KBM-7 (cell line): ENCODE results near the gene MUS81.

Source experiments
- DNase-seq: peaks from one replicate; pipeline ENCODE4 v3.0.0-alpha.2; 2015
- in situ Hi-C: fragments of 300-500 bp; cut with MboI; formaldehyde crosslinking; loops from 2 replicates; pipeline ENCODE4 v1.14.3; 2020; ENCODE audit warnings: low sequenced_read_pairs, low pct_unique_long_range_greater_than_20kb, mixed read lengths

MUS81 gene

GRCh38 chr11:65870307-65870658 is 10.1 kb downstream of the MUS81 start:
- DNase-seq = no peak
- in situ Hi-C loops = no loop called here

- in situ Hi-C loops = no loop called here
These were observed 10.8 kb downstream of the MUS81 start for GRCh38 chr11:65870706-65871681.

DNA sequence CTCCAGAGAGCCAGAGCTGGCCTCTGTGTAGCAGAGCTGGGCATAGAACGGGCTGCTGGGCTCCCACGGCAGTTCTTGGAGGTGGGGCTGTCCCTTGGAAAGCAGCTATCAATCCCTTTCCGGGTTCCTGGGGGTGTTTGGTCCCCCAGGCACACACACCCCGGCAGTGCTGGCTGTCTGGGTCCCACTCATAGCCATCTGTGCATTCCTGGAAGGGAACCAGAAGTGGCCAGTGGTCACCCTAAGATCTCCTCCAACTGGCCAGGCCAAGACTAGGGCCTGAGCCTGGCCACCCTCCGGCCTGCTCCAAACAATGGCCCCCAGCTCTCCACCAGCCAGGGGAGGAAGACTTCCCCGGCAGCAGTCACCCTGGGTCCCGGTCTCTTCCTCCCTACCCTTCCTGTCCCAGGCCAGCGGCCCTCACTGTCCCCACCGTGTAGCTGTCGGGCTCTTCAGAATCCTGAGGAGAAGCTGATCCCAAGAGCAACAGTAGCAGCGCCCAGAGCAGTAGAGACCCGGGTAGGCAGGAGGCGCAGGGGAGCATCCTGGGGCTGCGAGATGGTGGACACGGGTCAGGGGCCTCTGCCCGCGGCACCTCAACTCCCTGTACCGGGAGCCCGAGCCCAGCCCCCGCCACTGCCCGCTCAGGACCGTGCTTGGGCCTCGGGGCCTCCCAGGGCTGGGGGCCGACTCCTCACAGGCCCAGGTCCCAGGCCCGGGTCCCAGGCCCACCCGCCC is 11.7 kb downstream of the MUS81 start:
- no peak for DNase-seq
- in situ Hi-C loops = no loop called here

More at GRCh38 chr11:65870706-65871681, 10.8 kb downstream of the MUS81 start:
- DNase-seq = peak; percentile 70

- DNase-seq = no peak
- in situ Hi-C loops = no loop called here
These were observed 12.5 kb downstream of the MUS81 start, which contains the start of gene EFEMP2 for GRCh38 chr11:65872586-65873317. TSS of gene EFEMP2 (minus strand) at chr11:65872800. CDS start at chr11:65872354, 446 bp downstream.

GRCh38 chr11:65873318-65874156 is 13.3 kb downstream of the MUS81 start:
- peak; percentile 90 for DNase-seq
- in situ Hi-C loops = no loop called here

- no peak for DNase-seq
- in situ Hi-C loops = no loop called here
These were observed 19.4 kb downstream of the MUS81 start, which contains the start of gene CTSW for GRCh38 chr11:65879617-65880016. TSS of gene CTSW (plus strand) at chr11:65879837. CDS start at chr11:65879855, 18 bp downstream.

GRCh38 chr11:65880027-65880426 is 19.8 kb downstream of the MUS81 start:
- DNase-seq = no peak
- in situ Hi-C loops = no loop called here

DNA sequence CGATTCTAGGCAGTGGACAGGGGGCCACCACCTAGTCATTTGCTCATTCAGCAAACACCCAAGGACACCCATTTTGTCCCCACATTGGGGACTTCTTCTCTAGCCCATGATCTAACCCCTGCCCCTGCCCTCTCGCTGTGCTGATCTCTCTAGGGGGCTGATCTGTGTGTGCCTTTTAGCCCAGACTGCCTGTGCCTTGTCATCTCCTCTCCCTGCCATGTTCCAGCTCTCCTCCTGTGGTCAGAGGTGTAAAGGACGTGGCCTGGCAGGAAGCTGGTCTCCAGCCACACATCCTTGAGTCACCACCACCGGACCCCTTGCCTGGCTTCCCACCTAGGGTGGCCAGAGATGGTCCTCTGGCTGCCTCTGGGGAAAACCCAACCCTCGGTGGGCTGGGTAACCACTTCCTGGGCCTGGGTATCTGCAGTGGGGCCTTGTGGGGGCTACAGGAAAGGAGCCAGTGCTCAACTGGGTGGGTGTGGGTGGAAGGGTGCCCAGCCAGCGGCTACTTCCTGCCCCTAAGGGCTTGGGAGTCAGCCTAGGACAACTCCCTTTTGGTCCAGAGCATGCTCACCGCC is 20.7 kb downstream of the MUS81 start:
- in situ Hi-C loops = no loop called here
- DNase-seq = no peak

DNA sequence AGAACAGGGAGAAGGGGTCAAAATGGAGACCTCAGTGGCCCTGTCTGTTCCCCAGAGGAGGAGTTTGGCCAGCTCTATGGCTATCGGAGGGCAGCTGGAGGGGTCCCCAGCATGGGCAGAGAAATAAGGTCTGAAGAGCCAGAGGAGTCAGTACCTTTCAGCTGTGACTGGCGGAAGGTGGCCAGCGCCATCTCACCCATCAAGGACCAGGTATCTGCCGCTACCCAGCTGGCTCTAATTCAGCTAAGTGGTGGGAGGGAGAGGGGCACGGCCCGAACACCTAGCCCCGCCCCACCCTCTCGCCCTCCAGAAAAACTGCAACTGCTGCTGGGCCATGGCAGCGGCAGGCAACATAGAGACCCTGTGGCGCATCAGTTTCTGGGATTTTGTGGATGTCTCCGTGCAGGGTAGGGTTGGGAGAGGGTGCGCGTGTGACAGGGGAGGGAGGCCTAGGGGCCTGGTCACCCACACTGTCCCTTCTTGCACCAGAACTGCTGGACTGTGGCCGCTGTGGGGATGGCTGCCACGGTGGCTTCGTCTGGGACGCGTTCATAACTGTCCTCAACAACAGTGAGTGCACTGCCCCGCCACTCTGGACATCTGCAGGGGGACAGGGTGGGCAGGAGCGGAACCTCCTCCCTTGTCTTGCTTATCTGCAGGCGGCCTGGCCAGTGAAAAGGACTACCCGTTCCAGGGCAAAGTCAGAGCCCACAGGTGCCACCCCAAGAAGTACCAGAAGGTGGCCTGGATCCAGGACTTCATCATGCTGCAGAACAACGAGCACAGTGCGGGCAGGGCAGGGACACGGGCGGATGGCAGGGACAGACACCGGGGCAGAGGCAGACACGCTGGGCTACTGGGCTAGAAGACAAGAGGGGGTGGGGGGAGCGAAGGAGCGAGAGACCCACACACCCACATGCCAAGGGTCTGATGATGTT is 22.2 kb downstream of the MUS81 start:
- in situ Hi-C loops = no loop called here
- no peak for DNase-seq

- in situ Hi-C loops = no loop called here
- no peak for DNase-seq
These were observed 23.0 kb downstream of the MUS81 start for GRCh38 chr11:65883058-65883761.

DNA sequence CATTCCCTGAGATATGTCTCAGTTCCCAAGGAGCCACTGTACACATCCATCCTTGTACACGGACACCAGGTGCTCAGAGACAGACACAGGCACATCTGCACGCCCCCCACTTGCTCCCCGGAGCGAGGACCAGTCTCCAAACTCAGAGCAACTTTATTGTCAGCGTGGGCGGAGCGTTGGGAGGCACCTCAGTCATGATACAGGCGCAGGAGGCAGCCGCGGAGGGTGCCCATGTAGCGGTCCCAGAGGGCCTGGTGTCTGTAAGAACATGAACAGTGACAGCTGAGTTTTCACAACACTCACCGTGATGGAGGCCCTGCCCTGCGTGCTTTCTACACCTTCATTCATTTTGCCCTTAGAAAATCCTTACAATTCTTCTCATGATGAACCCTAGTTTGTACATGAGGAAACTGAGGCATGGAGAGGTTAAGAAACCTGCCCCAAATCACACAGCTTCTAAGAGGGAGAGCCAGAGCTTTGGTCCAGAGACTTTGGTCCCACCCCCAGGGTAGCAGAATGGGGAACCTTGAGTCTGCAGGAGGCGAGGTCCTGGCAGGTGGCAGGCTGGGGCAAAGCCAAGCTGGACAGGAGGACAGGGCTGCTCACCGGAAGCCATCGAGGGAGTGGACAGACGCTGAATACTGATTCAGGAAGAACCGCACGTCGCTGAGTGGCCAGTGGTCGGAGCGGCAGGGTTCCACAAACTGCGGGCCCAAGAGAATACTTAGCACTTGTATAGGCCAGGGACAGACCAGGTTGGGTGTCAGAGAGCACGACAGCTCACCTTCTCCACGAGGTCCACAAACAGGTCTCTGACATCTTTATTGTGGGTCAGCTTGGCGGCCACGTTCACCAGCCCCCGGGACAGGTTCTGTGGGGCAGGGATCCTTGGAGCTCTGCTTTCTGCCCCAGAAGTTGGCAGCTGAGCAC is 23.8 kb downstream of the MUS81 start:
- in situ Hi-C loops = no loop called here
- DNase-seq = no peak

GRCh38 chr11:65884716-65885092 is 24.5 kb downstream of the MUS81 start:
- in situ Hi-C loops = no loop called here

GRCh38 chr11:65885231-65885630 is 25.0 kb downstream of the MUS81 start:
- in situ Hi-C loops = no loop called here
- DNase-seq = no peak

More at GRCh38 chr11:65884716-65885092, 24.5 kb downstream of the MUS81 start:
- peak; percentile 80 for DNase-seq

DNA sequence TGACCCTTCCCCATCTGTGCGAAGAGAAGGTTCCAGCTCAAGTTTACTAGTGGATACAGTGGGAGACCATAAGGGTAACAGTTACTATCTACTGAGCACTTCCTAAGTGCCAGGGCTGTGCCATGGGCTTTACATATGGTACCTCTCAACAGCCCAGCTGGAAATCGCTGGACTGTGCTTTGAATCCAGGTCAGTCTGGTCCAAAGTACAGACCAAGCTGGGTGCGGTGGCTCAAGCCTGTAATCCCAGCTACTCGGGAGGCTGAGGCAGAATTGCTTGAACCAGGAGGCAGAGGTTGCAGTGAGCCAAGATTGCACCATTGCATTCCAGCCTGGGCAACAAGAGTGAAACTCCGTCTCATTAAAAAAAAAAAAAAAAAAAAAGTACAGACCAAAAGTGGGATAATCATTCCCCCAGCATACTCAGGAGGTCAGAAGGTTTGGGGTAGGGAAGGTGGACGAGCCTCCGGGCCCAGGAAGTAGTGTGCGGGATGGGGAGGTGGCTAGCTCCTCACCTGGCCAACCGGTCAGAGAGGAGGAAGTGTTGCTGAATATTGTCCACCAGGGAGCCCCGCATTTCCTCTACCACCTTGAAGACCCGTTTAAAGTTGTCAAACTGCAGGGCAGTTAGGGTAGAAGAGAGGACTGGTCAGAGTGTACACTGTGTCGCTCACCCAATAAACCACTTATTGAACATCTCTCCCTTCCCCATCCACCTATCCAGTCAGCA is 25.7 kb downstream of the MUS81 start:
- no peak for DNase-seq
- in situ Hi-C loops = no loop called here
